ENCODE results near the gene CTNNA1. TPM values are rescaled to one million over a fixed set of nuclear protein-coding genes. Genes with fewer than 3 reads are reported as not detected.
"Not testable (repeated sequence)": the region's sequence is repeated elsewhere in the genome, so short reads cannot be mapped to it uniquely, and the experiment has no call there.

The CTNNA1 gene
- total RNA-seq, 2 donors from 2014 or later: 259 to 314 TPM

- DNase-seq (no peak), ATAC-seq (no peak)
- intact Hi-C loops (cut with DNase I): no loop called here
Observed at GRCh38 chr5:138910546-138911185, 157.4 kb downstream of the CTNNA1 start.

GRCh38 chr5:138911441-138911840 is 158.2 kb downstream of the CTNNA1 start:
- no peak for DNase-seq
- intact Hi-C loops (cut with DNase I): no loop called here
- ATAC-seq: no peak

- intact Hi-C loops (cut with DNase I): no loop called here
- DNase-seq (no peak), ATAC-seq (no peak)
Observed at GRCh38 chr5:138912093-138912492, 158.9 kb downstream of the CTNNA1 start.

- intact Hi-C loops (cut with DNase I): no loop called here
- DNase-seq (no peak), ATAC-seq (peak in 1 of 2 donors; percentile 70)
Observed at GRCh38 chr5:138913773-138914172, 160.5 kb downstream of the CTNNA1 start.

- intact Hi-C loops (cut with DNase I): no loop called here
- DNase-seq (no peak), ATAC-seq (peak; percentile 42 to 86)
Observed at GRCh38 chr5:138914338-138914737, 161.1 kb downstream of the CTNNA1 start.

GRCh38 chr5:138918686-138919085 is 165.5 kb downstream of the CTNNA1 start:
- DNase-seq (no peak), ATAC-seq (peak in 1 of 2 donors; percentile 16)
- intact Hi-C loops (cut with DNase I): no loop called here

GRCh38 chr5:138920181-138920580 is 167.0 kb downstream of the CTNNA1 start:
- no peak for DNase-seq
- intact Hi-C loops (cut with DNase I): no loop called here
- ATAC-seq: no peak

- ATAC-seq; intact Hi-C loops (cut with DNase I); DNase-seq: not testable (repeated sequence)
Observed at GRCh38 chr5:138921362-138921761, 168.1 kb downstream of the CTNNA1 start.

GRCh38 chr5:138922494-138922893 is 169.3 kb downstream of the CTNNA1 start:
- ATAC-seq: no peak

GRCh38 chr5:138925090-138925635 is 171.9 kb downstream of the CTNNA1 start:
- DNase-seq (no peak), ATAC-seq (no peak)
- intact Hi-C loops (cut with DNase I): no loop called here

More at GRCh38 chr5:138922494-138922893, 169.3 kb downstream of the CTNNA1 start:
- no peak for DNase-seq
- intact Hi-C loops (cut with DNase I): no loop called here

- no peak for ATAC-seq
- DNase-seq: no peak
- intact Hi-C loops (cut with DNase I): no loop called here
Observed at GRCh38 chr5:138926257-138926656, 173.0 kb downstream of the CTNNA1 start.

- ATAC-seq (peak in 1 of 2 donors; percentile 32), DNase-seq (no peak)
- intact Hi-C loops (cut with DNase I): no loop called here
Observed at GRCh38 chr5:138926688-138927448, 173.6 kb downstream of the CTNNA1 start.

GRCh38 chr5:138927544-138927943 is 174.3 kb downstream of the CTNNA1 start:
- intact Hi-C loops (cut with DNase I): no loop called here
- ATAC-seq (peak in 1 of 2 donors; percentile 38), DNase-seq (no peak)

- peak; percentile 83 to 93 for ATAC-seq
Observed at GRCh38 chr5:138927979-138928378, 174.8 kb downstream of the CTNNA1 start.

GRCh38 chr5:138929571-138929955 is 176.3 kb downstream of the CTNNA1 start:
- intact Hi-C loops (cut with DNase I): no loop called here
- DNase-seq: no peak

More at GRCh38 chr5:138927979-138928378, 174.8 kb downstream of the CTNNA1 start:
- intact Hi-C loops (cut with DNase I): no loop called here
- DNase-seq: peak; percentile 81

GRCh38 chr5:138930371-138931097 is 177.3 kb downstream of the CTNNA1 start:
- ATAC-seq (no peak), DNase-seq (no peak)
- intact Hi-C loops (cut with DNase I): no loop called here

More at GRCh38 chr5:138929571-138929955, 176.3 kb downstream of the CTNNA1 start:
- no peak for ATAC-seq

GRCh38 chr5:138932171-138932810 is 179.1 kb downstream of the CTNNA1 start:
- intact Hi-C loops (cut with DNase I): no loop called here
- ATAC-seq (no peak), DNase-seq (no peak)

- ATAC-seq (no peak), DNase-seq (no peak)
- intact Hi-C loops (cut with DNase I): no loop called here
Observed at GRCh38 chr5:138933522-138934290, 180.5 kb downstream of the CTNNA1 start.

All from left cardiac atrium (tissue), 4 donors.